Parathyroid adenoma (tissue), 2 donors: Measurements from ENCODE around the gene CARD18.

Source experiments
- H2AFZ ChIP-seq: fragments of 300-600 bp; sonication (generic); one replicate; pipeline ENCODE4 v1.7.0; 2017; ENCODE audit warnings: antibody characterized with exemption, mild to moderate bottlenecking
- H3K27ac ChIP-seq: fragments of 300-600 bp; sonication (generic); one replicate; pipeline ENCODE4 v1.7.0; 2017
- H3K27me3 ChIP-seq: fragments of 300-600 bp; sonication (generic); one replicate; pipeline ENCODE4 v1.7.0; 2017; ENCODE audit warnings: low read length; ENCODE audit not compliant: control insufficient read depth, insufficient read depth
- H3K36me3 ChIP-seq: fragments of 300-600 bp; sonication (generic); one replicate; pipeline ENCODE4 v1.7.0; 2017; ENCODE audit warnings: low read length; ENCODE audit not compliant: control insufficient read depth, insufficient read depth
- H3K4me1 ChIP-seq: fragments of 300-600 bp; sonication (generic); one replicate; pipeline ENCODE4 v1.7.0; 2017; ENCODE audit warnings: control low read depth
- H3K4me2 ChIP-seq: fragments of 300-600 bp; sonication (generic); one replicate; pipeline ENCODE4 v1.7.0; 2017; ENCODE audit warnings: low read length
- H3K4me3 ChIP-seq: fragments of 300-600 bp; sonication (generic); one replicate; pipeline ENCODE4 v1.7.0; 2017; ENCODE audit warnings: low read depth, low read length
- H3K79me2 ChIP-seq: fragments of 300-600 bp; sonication (generic); one replicate; pipeline ENCODE4 v1.7.0; 2017; ENCODE audit warnings: control low read depth
- H3K9ac ChIP-seq: fragments of 300-600 bp; sonication (generic); one replicate; pipeline ENCODE4 v1.7.0; 2017; ENCODE audit warnings: mild to moderate bottlenecking
- H3K9me3 ChIP-seq: fragments of 300-600 bp; sonication (generic); one replicate; pipeline ENCODE4 v1.7.0; 2017; ENCODE audit warnings: low read length; ENCODE audit not compliant: control insufficient read depth
- CTCF ChIP-seq: fragments of 300-600 bp; sonication (generic); IDR thresholded peaks from one replicate; pipeline ENCODE4 v1.7.0; 2017; ENCODE audit warnings: antibody characterized with exemption, mild to moderate bottlenecking
- donor health status: primary hyperparathyroidism.

The CARD18 gene

DNA sequence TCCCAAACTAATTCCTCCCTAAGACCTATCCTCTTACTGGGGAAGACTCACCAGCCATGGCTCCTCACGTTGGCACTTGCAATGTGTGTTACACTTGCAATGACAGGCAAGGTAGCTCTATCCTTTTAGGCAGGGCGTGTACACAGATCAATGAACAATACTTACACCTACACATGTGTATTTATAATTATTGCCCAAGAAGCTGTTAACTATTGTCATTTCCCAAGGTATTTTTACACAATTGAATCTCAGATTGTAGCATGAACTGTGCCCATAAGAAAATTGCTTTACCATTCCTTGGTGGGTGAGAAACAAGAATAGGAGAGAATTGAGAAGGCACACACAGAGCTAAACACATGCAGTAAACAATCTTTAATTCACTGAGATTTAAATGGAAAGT is at the start of gene CARD18:
TSS of gene CARD18 (minus strand) at position 101 of the 400 bp plus-strand sequence. CDS start at position 58, 43 bp downstream.
- Histone ChIP-seq H3K9ac (no peak within 1 kb of the TSS), H3K36me3 (no peaks in the 10 kb centered on the region), H3K27ac (no peak within 1 kb of the TSS), H3K27me3 (no peaks in the 10 kb centered on the region), H3K4me1 (no peaks in the 10 kb centered on the region), H3K79me2 (no peaks in the 10 kb centered on the region), H3K4me2 (no peak within 1 kb of the TSS), H3K9me3 (no peaks in the 10 kb centered on the region), H2AFZ (no peak within 1 kb of the TSS), H3K4me3 (no peak within 1 kb of the TSS)
- TF ChIP-seq CTCF, result no peak

- no peak overlapping the region for H3K27ac ChIP-seq
- no peak for TF ChIP-seq CTCF
- no peaks in the 10 kb centered on the region for H3K27me3 ChIP-seq
Measured at GRCh38 chr11:105183987-105184386, 44.4 kb upstream of the CARD18 start.

GRCh38 chr11:105183426-105183825 is 43.9 kb upstream of the CARD18 start:
- no peak overlapping the region for H3K4me2 ChIP-seq
- no peaks in the 10 kb centered on the region for H3K27me3 ChIP-seq
- no peaks in the 10 kb centered on the region for H3K4me1 ChIP-seq
- H3K9me3 ChIP-seq, result no peaks in the 10 kb centered on the region
- H3K9ac ChIP-seq, result no peak overlapping the region
- no peak for TF ChIP-seq CTCF
- H3K27ac ChIP-seq, result no peak overlapping the region
- H3K4me3 ChIP-seq, result no peak overlapping the region
- H3K36me3 ChIP-seq, result no peaks in the 10 kb centered on the region
- no peak overlapping the region for H2AFZ ChIP-seq
- H3K79me2 ChIP-seq, result no peaks in the 10 kb centered on the region

More at GRCh38 chr11:105183987-105184386, 44.4 kb upstream of the CARD18 start:
- Histone ChIP-seq H3K9ac (no peak overlapping the region), H3K36me3 (no peaks in the 10 kb centered on the region), H3K79me2 (no peaks in the 10 kb centered on the region), H3K4me2 (no peak overlapping the region), H3K4me3 (no peak overlapping the region), H2AFZ (no peak overlapping the region), H3K9me3 (no peaks in the 10 kb centered on the region), H3K4me1 (no peaks in the 10 kb centered on the region)

GRCh38 chr11:105181521-105181920 is 42.0 kb upstream of the CARD18 start:
- Histone ChIP-seq H3K9ac (no peak overlapping the region), H3K79me2 (no peaks in the 10 kb centered on the region), H2AFZ (no peak overlapping the region), H3K27ac (no peak overlapping the region), H3K27me3 (no peaks in the 10 kb centered on the region), H3K4me1 (no peaks in the 10 kb centered on the region), H3K4me2 (no peak overlapping the region), H3K4me3 (no peak overlapping the region), H3K36me3 (no peaks in the 10 kb centered on the region), H3K9me3 (no peaks in the 10 kb centered on the region)
- TF ChIP-seq CTCF, result no peak

GRCh38 chr11:105181100-105181499 is 41.5 kb upstream of the CARD18 start:
- TF ChIP-seq CTCF, result no peak
- Histone ChIP-seq H3K4me3 (no peak overlapping the region), H3K4me1 (no peaks in the 10 kb centered on the region), H3K9me3 (no peaks in the 10 kb centered on the region), H3K79me2 (no peaks in the 10 kb centered on the region), H3K27me3 (no peaks in the 10 kb centered on the region), H3K27ac (no peak overlapping the region), H2AFZ (no peak overlapping the region), H3K9ac (no peak overlapping the region), H3K36me3 (no peaks in the 10 kb centered on the region), H3K4me2 (no peak overlapping the region)
